ENCODE measurements around the gene LPO.

The LPO gene

DNA sequence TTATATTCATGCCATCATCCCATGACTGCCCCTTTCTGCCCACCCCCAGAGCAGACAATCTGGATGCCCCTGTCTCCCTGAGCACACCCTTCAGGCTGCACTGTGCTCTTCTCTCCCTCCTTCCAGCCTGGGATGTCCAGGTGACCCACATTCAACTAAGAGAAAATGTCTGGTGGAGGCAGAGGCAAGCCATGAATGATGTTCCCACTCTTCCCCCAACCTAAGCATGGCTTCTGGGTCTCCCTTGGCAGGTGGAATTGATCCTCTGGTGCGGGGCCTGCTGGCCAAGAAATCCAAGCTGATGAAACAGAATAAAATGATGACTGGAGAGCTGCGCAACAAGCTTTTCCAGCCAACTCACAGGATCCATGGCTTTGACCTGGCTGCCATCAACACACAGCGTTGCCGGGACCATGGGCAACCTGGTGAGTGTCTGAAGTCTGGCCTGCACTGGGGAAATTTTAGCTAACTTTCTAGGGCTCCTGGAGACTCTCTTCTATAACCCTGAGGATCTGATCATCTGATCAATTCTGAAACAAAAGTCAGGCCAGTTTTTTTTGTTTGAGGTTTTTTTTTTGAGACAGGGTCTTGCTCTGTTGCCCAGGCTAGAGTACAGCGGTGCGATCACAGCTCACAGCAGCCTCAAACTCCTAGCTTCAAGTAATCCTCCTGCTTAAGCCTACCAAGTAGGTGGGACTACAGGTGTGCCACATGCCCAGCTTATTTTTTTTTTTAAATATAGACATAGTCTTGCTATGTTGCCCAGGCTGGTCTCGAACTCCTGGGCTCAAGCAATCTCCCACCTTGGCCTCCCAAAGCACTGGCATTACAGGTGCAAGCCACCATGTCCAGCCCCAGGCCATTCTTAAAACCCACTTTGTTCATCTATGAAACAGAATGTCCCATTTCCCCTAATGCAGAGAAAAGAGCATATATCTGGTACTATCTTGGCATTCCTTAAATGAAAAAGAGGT lies 27.8 kb downstream of the LPO start:
- Histone ChIP-seq H3K27me3 (ENCODE audit: insufficient read depth, low read length) (peaks cover 32% of the 10 kb centered on the region), H3K27ac (ENCODE audit: low read length) (no peak overlapping the region), H3K9ac (ENCODE audit: low read depth, low read length) (no peak overlapping the region), H3K4me3 (ENCODE audit: low read length) (no peak overlapping the region), H3K36me3 (ENCODE audit: insufficient read depth, low read depth, low read length) (no peaks in the 10 kb centered on the region), H3K4me1 (ENCODE audit: insufficient read depth, low read length) (no peaks in the 10 kb centered on the region), H3K9me3 (ENCODE audit: insufficient read depth, low read depth, low read length) (no peaks in the 10 kb centered on the region)

DNA sequence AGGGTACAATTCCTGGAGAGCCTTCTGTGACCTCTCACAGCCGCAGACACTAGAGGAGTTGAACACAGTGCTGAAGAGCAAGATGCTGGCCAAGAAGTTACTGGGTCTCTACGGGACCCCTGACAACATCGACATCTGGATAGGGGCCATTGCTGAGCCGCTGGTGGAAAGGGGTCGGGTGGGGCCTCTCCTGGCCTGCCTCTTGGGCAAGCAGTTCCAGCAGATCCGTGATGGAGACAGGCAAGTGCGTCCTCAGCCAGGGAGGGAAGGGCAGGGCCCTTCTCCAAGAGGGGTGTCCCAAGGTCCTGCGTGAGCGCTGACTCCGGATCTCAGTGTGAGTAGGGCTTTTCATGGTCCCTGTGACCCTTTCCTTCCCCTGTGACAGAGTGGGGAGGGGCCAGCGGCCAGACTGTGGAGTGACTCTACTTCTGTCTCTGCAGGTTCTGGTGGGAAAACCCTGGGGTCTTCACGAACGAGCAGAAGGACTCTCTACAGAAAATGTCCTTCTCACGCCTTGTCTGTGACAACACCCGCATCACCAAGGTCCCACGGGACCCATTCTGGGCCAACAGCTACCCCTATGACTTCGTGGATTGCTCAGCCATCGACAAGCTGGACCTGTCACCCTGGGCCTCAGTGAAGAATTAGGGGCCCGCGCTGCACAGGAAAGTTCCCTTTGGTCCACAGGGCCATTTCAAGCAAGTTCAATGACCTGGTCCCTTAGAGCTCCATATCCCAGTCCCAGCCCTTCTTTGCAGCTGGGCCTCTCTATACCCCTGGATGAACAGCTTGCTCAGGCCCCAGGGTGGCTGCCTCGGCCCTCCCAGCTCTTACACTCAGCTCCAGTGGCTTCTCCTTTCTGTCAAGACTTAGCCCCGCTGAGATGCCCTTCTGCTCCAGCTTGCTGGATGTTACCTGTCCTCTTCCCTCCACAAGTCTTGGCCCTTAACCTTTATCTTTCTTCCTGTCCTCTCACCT lies 29.3 kb downstream of the LPO start:
- H3K27ac ChIP-seq (ENCODE audit: low read length), result no peak overlapping the region
- no peaks in the 10 kb centered on the region for H3K4me1 ChIP-seq (ENCODE audit: insufficient read depth, low read length)
- no peaks in the 10 kb centered on the region for H3K36me3 ChIP-seq (ENCODE audit: insufficient read depth, low read depth, low read length)
- H3K27me3 ChIP-seq (ENCODE audit: insufficient read depth, low read length), result peaks cover 21% of the 10 kb centered on the region
- no peaks in the 10 kb centered on the region for H3K9me3 ChIP-seq (ENCODE audit: insufficient read depth, low read depth, low read length)
- no peak overlapping the region for H3K9ac ChIP-seq (ENCODE audit: low read depth, low read length)
- no peak overlapping the region for H3K4me3 ChIP-seq (ENCODE audit: low read length)

DNA sequence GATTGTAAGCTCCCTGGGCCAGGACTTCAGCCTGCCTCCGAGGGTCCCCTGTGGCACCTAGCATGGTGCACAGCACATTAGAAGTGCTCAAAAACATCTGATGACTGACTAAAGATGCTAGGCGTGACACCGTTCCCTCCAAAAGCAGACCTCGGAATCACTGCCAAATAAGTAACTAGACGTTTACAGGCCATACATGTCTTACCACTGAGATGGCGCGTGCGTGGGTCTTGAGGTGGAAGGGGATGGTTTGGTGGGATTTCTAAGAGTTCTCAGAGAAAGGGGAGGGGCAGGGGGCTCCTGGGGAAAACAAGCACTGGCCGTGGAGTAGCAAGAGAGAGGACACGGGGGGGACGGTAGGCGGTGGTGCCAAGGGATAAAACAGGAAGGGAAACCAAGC lies 29.9 kb downstream of the LPO start:
- H3K27ac ChIP-seq (ENCODE audit: low read length), result no peak overlapping the region
- no peaks in the 10 kb centered on the region for H3K4me1 ChIP-seq (ENCODE audit: insufficient read depth, low read length)
- peaks cover 19% of the 10 kb centered on the region for H3K27me3 ChIP-seq (ENCODE audit: insufficient read depth, low read length)
- H3K9me3 ChIP-seq (ENCODE audit: insufficient read depth, low read depth, low read length), result no peaks in the 10 kb centered on the region
- no peak overlapping the region for H3K4me3 ChIP-seq (ENCODE audit: low read length)
- H3K36me3 ChIP-seq (ENCODE audit: insufficient read depth, low read depth, low read length), result no peaks in the 10 kb centered on the region
- no peak overlapping the region for H3K9ac ChIP-seq (ENCODE audit: low read depth, low read length)

DNA sequence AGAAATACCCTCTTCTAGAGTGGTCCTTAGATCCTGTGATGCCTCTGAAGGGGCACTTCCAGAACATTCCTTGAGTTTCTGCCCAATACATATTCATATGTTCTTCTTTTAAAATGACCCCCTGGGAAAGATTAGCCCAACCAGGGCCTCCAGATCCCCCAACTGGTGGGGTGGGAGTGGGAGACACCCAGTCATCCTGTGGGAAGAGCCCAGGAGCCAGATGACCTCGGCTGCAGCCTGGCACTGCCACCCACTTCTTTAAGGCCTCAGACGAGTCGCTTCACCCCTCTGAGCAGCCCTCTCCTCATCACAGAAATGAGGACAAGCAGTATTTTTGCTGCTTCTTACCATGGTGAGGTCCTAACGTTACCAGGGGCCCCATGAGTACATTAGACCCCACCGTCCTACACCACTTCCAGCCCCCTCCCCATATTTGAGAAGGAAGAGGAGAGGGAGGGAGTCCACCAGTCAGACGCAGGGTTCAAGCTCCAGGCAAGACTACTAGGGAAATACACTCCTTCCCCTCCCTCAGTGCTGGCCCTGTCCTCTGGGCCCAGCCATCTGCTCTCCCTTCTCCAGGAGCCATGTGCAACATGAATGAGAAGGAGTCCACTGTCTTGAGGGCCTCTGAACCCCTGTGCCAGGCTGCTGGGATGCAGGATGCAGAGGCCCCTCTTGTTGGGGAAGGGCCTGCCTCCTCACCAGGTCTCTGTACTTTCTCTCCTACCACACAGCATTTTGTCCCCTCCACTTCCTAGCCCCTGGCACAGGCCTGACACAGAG lies 30.6 kb downstream of the LPO start:
- no peak overlapping the region for H3K4me3 ChIP-seq (ENCODE audit: low read length)
- H3K9me3 ChIP-seq (ENCODE audit: insufficient read depth, low read depth, low read length), result no peaks in the 10 kb centered on the region
- peaks cover 13% of the 10 kb centered on the region for H3K27me3 ChIP-seq (ENCODE audit: insufficient read depth, low read length)
- no peaks in the 10 kb centered on the region for H3K36me3 ChIP-seq (ENCODE audit: insufficient read depth, low read depth, low read length)
- H3K27ac ChIP-seq (ENCODE audit: low read length), result no peak overlapping the region
- H3K9ac ChIP-seq (ENCODE audit: low read depth, low read length), result no peak overlapping the region
- H3K4me1 ChIP-seq (ENCODE audit: insufficient read depth, low read length), result no peaks in the 10 kb centered on the region

DNA sequence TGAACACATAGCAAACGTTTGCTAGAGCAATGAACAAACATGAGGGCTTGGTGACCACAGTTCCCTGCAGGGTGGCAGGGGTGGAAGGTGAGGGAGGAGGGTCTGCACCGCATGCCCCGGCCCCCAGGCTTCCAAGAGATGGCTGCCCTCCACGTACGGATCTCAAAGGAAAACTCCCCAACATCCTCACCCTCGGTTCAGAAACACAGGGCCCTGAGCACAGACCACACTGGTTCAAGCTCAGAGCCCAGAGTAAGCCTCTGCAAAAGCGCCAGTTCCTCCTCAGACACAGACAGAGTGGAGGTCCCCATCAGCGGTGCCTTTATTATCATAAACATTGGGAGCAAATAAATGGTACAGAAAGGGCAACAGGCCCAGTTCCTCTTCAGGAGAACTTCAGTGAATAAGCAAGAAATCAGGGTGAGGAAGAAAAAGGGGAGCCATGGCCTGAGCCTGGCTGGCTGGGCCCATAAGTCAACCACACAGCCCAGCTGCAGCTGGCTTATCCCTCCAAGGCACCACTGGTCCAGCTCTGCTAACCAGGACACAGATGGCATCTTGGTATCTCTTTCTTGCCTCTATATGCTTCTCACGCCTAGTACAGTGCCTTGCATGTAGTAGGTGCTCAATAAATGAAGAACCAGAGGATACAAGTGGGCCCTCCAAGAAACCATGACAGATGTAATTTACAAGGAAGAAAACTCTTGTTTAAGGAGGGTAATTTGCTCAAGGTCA lies 31.3 kb downstream of the LPO start:
- Histone ChIP-seq H3K9me3 (ENCODE audit: insufficient read depth, low read depth, low read length) (no peaks in the 10 kb centered on the region), H3K9ac (ENCODE audit: low read depth, low read length) (no peak overlapping the region), H3K27ac (ENCODE audit: low read length) (no peak overlapping the region), H3K27me3 (ENCODE audit: insufficient read depth, low read length) (peaks cover 6% of the 10 kb centered on the region), H3K36me3 (ENCODE audit: insufficient read depth, low read depth, low read length) (no peaks in the 10 kb centered on the region), H3K4me3 (ENCODE audit: low read length) (no peak overlapping the region), H3K4me1 (ENCODE audit: insufficient read depth, low read length) (no peaks in the 10 kb centered on the region)

DNA sequence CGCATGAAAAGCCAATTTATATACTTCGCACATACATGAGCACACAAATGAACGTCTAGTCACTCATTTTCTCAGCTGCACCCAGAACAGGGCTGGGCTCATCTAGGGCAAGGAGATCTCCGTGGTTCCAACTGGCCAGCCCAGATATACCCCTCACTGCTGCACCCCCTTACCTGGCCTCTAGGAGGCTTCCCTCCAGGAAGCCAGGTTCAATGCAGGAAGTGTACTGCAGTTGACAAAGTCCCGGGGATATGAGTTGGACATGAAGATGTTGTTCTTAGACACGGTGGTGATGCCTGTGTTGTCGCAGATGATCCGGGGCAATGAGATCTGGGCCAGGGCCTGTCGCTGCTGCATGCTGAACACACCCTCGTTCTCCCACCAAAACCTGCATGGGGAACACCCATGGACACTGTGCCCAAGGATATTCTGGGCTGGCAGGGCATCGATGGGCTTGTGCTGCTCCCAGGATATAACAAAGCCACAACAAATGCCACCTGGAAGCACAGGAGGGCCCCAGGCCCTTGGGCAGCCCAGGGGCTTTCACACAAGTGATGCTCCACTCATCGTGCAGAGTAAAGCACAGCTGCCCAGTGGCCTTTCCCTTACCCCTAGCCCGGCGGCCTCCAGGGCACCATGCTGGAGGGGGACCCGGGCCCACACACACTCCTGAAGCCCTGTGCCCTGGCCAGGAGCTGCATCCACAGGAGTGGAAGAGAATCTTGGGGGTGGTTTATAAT lies 32.3 kb downstream of the LPO start:
- Histone ChIP-seq H3K9ac (ENCODE audit: low read depth, low read length) (no peak overlapping the region), H3K27ac (ENCODE audit: low read length) (no peak overlapping the region), H3K4me3 (ENCODE audit: low read length) (no peak overlapping the region), H3K36me3 (ENCODE audit: insufficient read depth, low read depth, low read length) (no peaks in the 10 kb centered on the region), H3K4me1 (ENCODE audit: insufficient read depth, low read length) (no peaks in the 10 kb centered on the region), H3K27me3 (ENCODE audit: insufficient read depth, low read length) (no peaks in the 10 kb centered on the region), H3K9me3 (ENCODE audit: insufficient read depth, low read depth, low read length) (no peaks in the 10 kb centered on the region)

DNA sequence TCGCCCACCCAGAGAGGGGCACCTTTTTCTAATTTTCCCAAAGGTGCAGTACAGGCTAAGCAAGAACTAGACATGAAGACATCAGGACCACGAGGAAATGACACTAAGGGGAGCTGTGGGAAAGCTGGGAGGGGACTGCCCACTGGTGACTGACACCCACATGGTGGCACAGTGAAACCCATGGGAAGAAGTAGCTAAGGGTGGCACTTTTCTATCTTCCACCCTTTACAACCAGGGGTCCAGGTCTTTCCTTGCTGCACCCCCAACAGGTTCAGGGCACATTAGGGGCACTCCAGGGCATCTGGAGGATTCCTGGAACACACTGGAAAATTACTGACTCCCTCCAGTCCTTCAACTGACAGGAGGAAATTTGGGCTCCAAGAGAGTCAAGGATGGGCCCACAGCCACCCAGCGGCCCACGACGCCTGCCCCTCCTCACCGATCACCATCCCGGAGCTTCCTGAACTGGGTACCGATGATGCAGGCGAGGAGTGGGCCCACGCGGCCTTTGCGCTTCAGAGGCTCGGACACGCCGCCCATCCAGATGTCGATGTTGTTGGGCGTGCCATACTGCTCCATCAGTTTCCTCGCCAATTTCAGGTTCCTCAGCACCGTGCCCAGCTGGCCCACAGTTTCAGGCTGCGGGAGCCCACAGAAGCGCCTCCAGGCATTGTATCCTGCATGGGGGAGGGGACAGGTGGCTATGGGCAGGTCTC lies 33.0 kb downstream of the LPO start:
- Histone ChIP-seq H3K27ac (ENCODE audit: low read length) (no peak overlapping the region), H3K9ac (ENCODE audit: low read depth, low read length) (no peak overlapping the region), H3K4me3 (ENCODE audit: low read length) (no peak overlapping the region), H3K9me3 (ENCODE audit: insufficient read depth, low read depth, low read length) (no peaks in the 10 kb centered on the region), H3K36me3 (ENCODE audit: insufficient read depth, low read depth, low read length) (no peaks in the 10 kb centered on the region), H3K4me1 (ENCODE audit: insufficient read depth, low read length) (no peaks in the 10 kb centered on the region), H3K27me3 (ENCODE audit: insufficient read depth, low read length) (no peaks in the 10 kb centered on the region)

DNA sequence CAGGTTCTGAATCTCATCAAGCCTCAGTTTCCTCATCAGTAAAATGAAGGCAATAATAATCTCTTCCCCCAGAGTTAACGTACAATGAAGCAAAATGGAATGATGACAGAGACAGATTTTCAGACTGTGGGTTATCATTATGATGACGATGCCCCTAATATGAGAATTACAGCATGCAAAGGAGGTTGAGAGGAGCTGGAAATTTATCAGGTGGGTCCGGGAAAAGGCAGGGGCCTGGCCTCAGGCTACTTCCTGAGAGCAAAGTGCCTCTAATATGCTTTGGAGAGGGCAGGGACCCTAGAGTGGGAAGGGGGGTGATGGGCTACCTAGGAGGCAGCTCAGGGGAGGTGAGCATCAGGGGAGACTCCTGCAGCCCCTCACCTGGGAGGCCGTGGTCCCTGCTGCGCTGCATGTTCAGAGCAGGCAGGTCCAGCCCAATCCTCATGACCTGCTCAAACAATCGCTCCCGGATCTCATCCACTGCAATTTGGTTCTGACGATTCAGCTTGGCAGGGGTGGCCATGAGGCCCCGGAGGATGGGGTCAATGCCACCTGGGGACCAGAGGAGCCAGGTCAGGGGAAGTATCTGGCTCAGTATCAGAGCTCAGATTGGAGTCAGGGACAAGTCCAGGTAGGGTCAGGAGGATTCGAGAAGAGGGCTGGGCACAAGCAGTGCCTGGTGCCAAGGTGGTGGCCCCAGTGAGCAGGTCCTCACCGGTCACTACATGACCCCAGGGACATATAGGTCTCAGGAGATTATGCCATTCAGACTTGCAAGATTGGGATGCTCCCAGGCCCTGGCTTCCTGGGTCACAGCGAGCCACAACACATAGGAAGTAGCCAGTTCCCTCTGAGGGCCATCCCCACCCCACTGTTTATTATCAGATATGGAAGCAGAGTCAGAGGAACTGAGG lies 34.2 kb downstream of the LPO start:
- Histone ChIP-seq H3K4me3 (ENCODE audit: low read length) (no peak overlapping the region), H3K36me3 (ENCODE audit: insufficient read depth, low read depth, low read length) (no peaks in the 10 kb centered on the region), H3K27me3 (ENCODE audit: insufficient read depth, low read length) (peaks cover 4% of the 10 kb centered on the region), H3K4me1 (ENCODE audit: insufficient read depth, low read length) (no peaks in the 10 kb centered on the region), H3K9me3 (ENCODE audit: insufficient read depth, low read depth, low read length) (no peaks in the 10 kb centered on the region), H3K9ac (ENCODE audit: low read depth, low read length) (no peak overlapping the region), H3K27ac (ENCODE audit: low read length) (no peak overlapping the region)

DNA sequence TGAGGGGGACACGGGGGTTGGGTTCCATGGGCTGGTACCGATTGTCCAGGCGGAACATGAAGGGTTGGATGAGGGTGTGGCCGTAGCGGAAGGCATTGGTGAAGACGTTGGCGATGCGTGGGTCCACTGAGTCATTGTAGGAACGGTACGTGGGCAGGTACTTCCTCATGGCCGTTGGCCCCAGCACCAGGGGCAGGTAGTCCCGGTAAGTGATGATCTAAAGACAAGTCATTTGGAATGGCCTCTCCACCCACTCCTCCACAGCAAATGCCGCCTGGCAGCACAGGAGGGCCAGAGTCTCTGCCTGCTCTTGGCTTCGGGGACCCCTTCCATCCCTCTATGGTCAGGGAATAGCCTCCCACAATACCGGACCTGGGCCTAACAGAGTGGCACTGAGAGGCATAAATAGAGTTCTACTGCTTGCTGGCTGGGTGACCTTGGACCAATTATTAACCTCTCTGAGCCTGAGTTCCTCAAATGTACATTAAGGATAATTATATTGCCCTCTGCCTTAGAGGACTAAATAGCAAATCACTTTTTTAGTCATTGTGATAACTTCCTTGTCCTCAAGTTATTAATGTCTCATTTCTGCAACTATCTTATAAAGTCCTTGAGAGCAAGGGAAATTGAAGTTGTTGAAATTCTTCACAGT lies 35.2 kb downstream of the LPO start:
- no peaks in the 10 kb centered on the region for H3K9me3 ChIP-seq (ENCODE audit: insufficient read depth, low read depth, low read length)
- no peaks in the 10 kb centered on the region for H3K4me1 ChIP-seq (ENCODE audit: insufficient read depth, low read length)
- H3K9ac ChIP-seq (ENCODE audit: low read depth, low read length), result no peak overlapping the region
- H3K27me3 ChIP-seq (ENCODE audit: insufficient read depth, low read length), result peaks cover 13% of the 10 kb centered on the region
- H3K4me3 ChIP-seq (ENCODE audit: low read length), result no peak overlapping the region
- H3K36me3 ChIP-seq (ENCODE audit: insufficient read depth, low read depth, low read length), result no peaks in the 10 kb centered on the region
- H3K27ac ChIP-seq (ENCODE audit: low read length), result no peak overlapping the region

Measured in iPS-20b (cell line).